Mucosa of descending colon (tissue), 3 donors: ENCODE results near the gene UBA6. TPM values are rescaled to one million over a fixed set of nuclear protein-coding genes. Genes with fewer than 3 reads are reported as not detected.

Experiments
- ATAC-seq: fragments of 200-7000 bp; cut with Tn5 transposase; one replicate; pipeline ENCODE4 v1.9.1; 2020; ENCODE audit warnings: mild to moderate bottlenecking, moderate library complexity
- DNase-seq, 3 donors: peaks; one replicate each; pipeline ENCODE4 v3.0.0-alpha.2; 2020
- H3K36me3 ChIP-seq: fragments of 200-600 bp; one replicate; pipeline ENCODE4 v1.8.0; 2021; ENCODE audit warnings: low read depth, mild to moderate bottlenecking
- H3K4me1 ChIP-seq: fragments of 200-600 bp; one replicate; pipeline ENCODE4 v1.8.0; 2021; ENCODE audit warnings: low read depth, mild to moderate bottlenecking
- H3K4me3 ChIP-seq: fragments of 200-600 bp; one replicate; pipeline ENCODE4 v1.8.0; 2021; ENCODE audit warnings: mild to moderate bottlenecking
- H3K9me3 ChIP-seq: fragments of 200-600 bp; one replicate; pipeline ENCODE4 v1.8.0; 2021; ENCODE audit warnings: mild to moderate bottlenecking
- CTCF ChIP-seq: fragments of 200-600 bp; IDR thresholded peaks from one replicate; pipeline ENCODE4 v1.8.0; 2022; ENCODE audit warnings: antibody characterized with exemption, mild to moderate bottlenecking
- intact Hi-C, 2 donors: fragments of 100-400 bp; cut with DNase I in 1 of 2; cut with micrococcal nuclease in 1 of 2; formaldehyde crosslinking; loops; one replicate each; pipeline versions ENCODE4 v1.11.0 to v1.11.1; 2022; cut with DNase I, micrococcal nuclease
- total RNA-seq, 3 donors: library from RNA; stranded (reverse); fragmentation: NEBNext Ultra II Directional in 2 of 3; extraction: Animal tissue kit (Norgen Biotek cat#: 25700) in 2 of 3; gene quantifications; one replicate each; pipeline versions ENCODE4 v1.2.1 to v1.2.4, GENCODE V29; 2021 to 2023
- donor health status: DM: no; HTN: no; CAD: no; lungs with moderate emphysema.
- donor health status: DM: no; HTN: no; CAD: no.
- donor health status: DM: no; HTN: yes; CAD: no.

Gene UBA6
- total RNA-seq, 3 donors from 2014 or later = 35.1 to 49.2 (median 47.9) TPM

- ATAC-seq (no peak), DNase-seq (no peak)
- intact Hi-C loops = no loop called here
- no peak for TF ChIP-seq CTCF
- no peak overlapping the region for H3K4me3 ChIP-seq
- no peaks in the 10 kb centered on the region for H3K9me3 ChIP-seq
- no peaks in the 10 kb centered on the region for H3K4me1 ChIP-seq
- no peaks in the 10 kb centered on the region for H3K36me3 ChIP-seq
Observed at GRCh38 chr4:67719953-67720617, 19.1 kb upstream of the UBA6 start.

- TF ChIP-seq CTCF = no peak
- Histone ChIP-seq H3K36me3 (no peaks in the 10 kb centered on the region), H3K4me1 (no peaks in the 10 kb centered on the region), H3K9me3 (no peaks in the 10 kb centered on the region), H3K4me3 (no peak overlapping the region)
- no peak for ATAC-seq
- intact Hi-C loops = no loop called here
- no peak for DNase-seq
Observed at GRCh38 chr4:67718848-67719247, 17.9 kb upstream of the UBA6 start.

GRCh38 chr4:67717586-67717985 lies 16.6 kb upstream of the UBA6 start:
- no peak for TF ChIP-seq CTCF
- ATAC-seq (no peak), DNase-seq (no peak)
- intact Hi-C loops = no loop called here
- H3K9me3 ChIP-seq = no peaks in the 10 kb centered on the region
- H3K4me1 ChIP-seq = no peaks in the 10 kb centered on the region
- no peaks in the 10 kb centered on the region for H3K36me3 ChIP-seq
- H3K4me3 ChIP-seq = no peak overlapping the region

- no peak for ATAC-seq
- DNase-seq = no peak
- no peak for TF ChIP-seq CTCF
- intact Hi-C loops = no loop called here
- Histone ChIP-seq H3K4me1 (no peaks in the 10 kb centered on the region), H3K36me3 (no peaks in the 10 kb centered on the region), H3K4me3 (no peak overlapping the region), H3K9me3 (no peaks in the 10 kb centered on the region)
Observed at GRCh38 chr4:67714955-67715354, 14.0 kb upstream of the UBA6 start.

GRCh38 chr4:67714248-67714583 lies 13.3 kb upstream of the UBA6 start:
- no peak overlapping the region for H3K4me3 ChIP-seq
- no peak for TF ChIP-seq CTCF
- no peaks in the 10 kb centered on the region for H3K36me3 ChIP-seq
- ATAC-seq = no peak
- no peaks in the 10 kb centered on the region for H3K9me3 ChIP-seq
- H3K4me1 ChIP-seq = no peaks in the 10 kb centered on the region
- DNase-seq = no peak
- intact Hi-C loops = no loop called here
